ENCODE data around the gene IFIT2. TPM values are rescaled to one million over a fixed set of nuclear protein-coding genes. Genes with fewer than 3 reads are reported as not detected.
A peak's percentile ranks its signal among the peaks of the same experiment; 100 is the strongest.
"Not testable (repeated sequence)": the region's sequence is repeated elsewhere in the genome, so short reads cannot be mapped to it uniquely, and the experiment has no call there.

IFIT2 gene
- total RNA-seq, 1 experiment from 2014 or later = 31.6 TPM

DNA sequence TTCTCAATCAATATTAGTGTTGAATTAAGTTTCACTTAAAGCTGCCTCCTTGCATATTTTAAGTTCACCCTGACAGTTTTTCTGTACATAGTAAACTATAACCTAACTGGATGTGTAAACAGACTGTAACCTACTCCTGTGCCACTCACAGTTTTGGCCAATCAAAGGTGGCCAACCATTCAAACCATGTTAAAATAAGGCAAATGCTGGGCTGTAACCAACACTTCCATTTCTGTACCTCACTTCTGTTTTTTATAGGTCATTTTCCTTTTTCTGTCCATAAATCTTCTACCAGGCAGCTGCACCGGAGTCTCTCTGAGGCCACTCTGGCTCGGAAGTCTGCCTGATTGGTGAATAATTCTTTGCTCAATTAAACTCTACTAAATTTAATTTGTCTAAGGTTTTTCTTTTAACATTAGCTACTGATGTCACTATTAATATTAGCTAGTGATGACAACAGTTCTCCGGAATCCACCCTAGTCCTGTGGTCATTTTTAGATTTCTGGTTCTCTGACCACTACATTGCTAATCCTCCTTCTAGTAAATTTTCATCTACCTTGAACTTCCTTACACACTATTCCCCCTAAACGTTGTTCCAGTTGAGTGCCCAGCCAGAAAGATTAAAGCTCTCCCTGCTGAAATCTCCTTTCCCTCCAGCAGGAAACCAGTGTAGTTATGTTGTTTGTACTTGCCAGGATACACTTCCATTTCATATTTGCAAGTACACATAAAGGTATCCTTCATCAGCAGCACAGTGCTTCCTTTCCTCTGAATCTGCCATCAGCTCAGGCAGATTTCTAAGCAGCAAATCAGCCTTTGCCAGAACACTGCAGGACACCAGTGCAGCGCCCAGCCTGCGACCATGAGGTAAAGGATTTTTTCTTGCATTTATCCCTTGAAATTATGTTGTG is 18.6 kb upstream of the IFIT2 start:
- TF ChIP-seq POLR2AphosphoS5 (IDR thresholded peaks at IDR 0.05; ENCODE audit: low read depth, low read length) = no peak
- no peak for TF ChIP-seq SIN3A (IDR thresholded peaks at IDR 0.05; ENCODE audit: borderline replicate concordance, insufficient read depth, low read depth, low read length)
- TF ChIP-seq TCF7L2 (IDR thresholded peaks at IDR 0.05; ENCODE audit: low read depth, low read length) = no peak
- TF ChIP-seq, protein P1, sequence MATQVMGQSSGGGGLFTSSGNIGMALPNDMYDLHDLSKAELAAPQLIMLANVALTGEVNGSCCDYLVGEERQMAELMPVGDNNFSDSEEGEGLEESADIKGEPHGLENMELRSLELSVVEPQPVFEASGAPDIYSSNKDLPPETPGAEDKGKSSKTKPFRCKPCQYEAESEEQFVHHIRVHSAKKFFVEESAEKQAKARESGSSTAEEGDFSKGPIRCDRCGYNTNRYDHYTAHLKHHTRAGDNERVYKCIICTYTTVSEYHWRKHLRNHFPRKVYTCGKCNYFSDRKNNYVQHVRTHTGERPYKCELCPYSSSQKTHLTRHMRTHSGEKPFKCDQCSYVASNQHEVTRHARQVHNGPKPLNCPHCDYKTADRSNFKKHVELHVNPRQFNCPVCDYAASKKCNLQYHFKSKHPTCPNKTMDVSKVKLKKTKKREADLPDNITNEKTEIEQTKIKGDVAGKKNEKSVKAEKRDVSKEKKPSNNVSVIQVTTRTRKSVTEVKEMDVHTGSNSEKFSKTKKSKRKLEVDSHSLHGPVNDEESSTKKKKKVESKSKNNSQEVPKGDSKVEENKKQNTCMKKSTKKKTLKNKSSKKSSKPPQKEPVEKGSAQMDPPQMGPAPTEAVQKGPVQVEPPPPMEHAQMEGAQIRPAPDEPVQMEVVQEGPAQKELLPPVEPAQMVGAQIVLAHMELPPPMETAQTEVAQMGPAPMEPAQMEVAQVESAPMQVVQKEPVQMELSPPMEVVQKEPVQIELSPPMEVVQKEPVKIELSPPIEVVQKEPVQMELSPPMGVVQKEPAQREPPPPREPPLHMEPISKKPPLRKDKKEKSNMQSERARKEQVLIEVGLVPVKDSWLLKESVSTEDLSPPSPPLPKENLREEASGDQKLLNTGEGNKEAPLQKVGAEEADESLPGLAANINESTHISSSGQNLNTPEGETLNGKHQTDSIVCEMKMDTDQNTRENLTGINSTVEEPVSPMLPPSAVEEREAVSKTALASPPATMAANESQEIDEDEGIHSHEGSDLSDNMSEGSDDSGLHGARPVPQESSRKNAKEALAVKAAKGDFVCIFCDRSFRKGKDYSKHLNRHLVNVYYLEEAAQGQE (IDR thresholded peaks at IDR 0.05; ENCODE audit: insufficient read depth in 1 of 2, low read depth in 2 of 2, low read length in 1 of 2) = no peak
- TF ChIP-seq, protein P2, sequence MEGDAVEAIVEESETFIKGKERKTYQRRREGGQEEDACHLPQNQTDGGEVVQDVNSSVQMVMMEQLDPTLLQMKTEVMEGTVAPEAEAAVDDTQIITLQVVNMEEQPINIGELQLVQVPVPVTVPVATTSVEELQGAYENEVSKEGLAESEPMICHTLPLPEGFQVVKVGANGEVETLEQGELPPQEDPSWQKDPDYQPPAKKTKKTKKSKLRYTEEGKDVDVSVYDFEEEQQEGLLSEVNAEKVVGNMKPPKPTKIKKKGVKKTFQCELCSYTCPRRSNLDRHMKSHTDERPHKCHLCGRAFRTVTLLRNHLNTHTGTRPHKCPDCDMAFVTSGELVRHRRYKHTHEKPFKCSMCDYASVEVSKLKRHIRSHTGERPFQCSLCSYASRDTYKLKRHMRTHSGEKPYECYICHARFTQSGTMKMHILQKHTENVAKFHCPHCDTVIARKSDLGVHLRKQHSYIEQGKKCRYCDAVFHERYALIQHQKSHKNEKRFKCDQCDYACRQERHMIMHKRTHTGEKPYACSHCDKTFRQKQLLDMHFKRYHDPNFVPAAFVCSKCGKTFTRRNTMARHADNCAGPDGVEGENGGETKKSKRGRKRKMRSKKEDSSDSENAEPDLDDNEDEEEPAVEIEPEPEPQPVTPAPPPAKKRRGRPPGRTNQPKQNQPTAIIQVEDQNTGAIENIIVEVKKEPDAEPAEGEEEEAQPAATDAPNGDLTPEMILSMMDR (IDR thresholded peaks at IDR 0.05) = no peak
- CTCF ChIA-PET = interaction anchor here (0.5 kb wide), 1 partner anchor 249 kb away, joined by 3 read pairs; no protein-coding TSS in a partner anchor
- H3K4me3 ChIP-seq (ENCODE audit: low read depth in 2 of 2, low read length in 2 of 2) = peak overlapping the region; percentile 9 to 31
- BruUV-seq (replicated peaks) = no TSS peak
- H3K27ac ChIP-seq (ENCODE audit: low read length) = peak overlapping the region; percentile 98
- ATAC-seq (peak; percentile 57), DNase-seq (ENCODE audit: low read depth, low spot score) (no peak)
- H3K36me3 ChIP-seq (ENCODE audit: control insufficient read depth, insufficient read depth, low read length) = no peaks in the 10 kb centered on the region
- intact Hi-C loops (cut with micrococcal nuclease; ENCODE audit: unreplicated experiment) (no loop called here), in situ Hi-C loops (cut with HindIII; ENCODE audit: low pct_unique_long_range_greater_than_20kb, low sequenced_read_pairs) (no loop called here)
- POLR2A ChIA-PET = no interaction called here
- no peaks in the 10 kb centered on the region for H3K9me3 ChIP-seq (ENCODE audit: control insufficient read depth, insufficient read depth, low read depth, low read length)
- H3K4me1 ChIP-seq (ENCODE audit: control insufficient read depth, insufficient read depth, low read length) = peaks cover 48% of the 10 kb centered on the region
- no peaks in the 10 kb centered on the region for H3K27me3 ChIP-seq (ENCODE audit: control insufficient read depth, insufficient read depth, low read length)

DNA sequence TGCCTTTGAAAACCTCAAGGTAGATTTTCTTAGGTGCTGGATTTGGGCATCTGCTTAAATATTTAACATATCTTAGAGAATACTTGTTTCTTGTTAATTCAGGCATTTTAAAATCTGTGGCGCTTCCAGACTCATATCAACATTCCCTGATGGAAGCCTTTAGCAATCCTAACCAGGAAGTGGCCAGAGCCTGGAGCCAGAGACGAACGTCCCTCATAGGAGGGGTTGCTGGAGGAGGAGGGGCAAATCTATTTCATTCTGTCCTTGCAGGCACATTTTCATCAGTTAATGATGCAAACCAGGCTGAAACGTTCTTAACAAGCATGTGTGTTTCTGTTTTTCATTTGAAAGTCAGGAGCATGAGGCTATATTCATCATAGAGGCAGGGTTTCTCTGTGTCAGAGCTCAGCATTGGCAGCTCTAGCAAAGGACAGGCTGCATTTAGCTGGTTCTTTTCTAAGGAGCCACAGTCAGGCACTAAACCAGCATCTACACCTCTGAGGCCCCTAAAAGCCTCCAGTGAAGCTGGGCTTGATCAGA is 17.8 kb upstream of the IFIT2 start:
- H3K27me3 ChIP-seq (ENCODE audit: control insufficient read depth, insufficient read depth, low read length) = no peaks in the 10 kb centered on the region
- peak; percentile 90 for ATAC-seq

DNA sequence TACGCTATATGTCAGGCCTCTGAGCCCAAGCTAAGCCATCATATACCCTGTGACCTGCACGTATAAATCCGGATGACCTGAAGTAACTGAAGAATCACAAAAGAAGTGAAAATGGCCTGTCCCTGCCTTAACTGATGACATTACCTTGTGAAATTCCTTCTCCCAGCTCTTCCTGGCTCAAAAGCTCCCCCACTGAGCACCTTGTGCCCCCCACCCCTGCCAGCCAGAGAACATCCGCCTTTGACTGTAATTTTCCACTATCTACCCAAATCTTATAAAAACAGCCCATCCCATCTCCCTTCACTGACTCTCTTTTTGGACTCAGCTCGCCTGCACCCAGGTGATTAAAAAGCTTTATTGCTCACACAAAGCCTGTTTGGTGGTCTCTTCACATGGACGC is 17.1 kb upstream of the IFIT2 start:
- intact Hi-C loops (cut with micrococcal nuclease; ENCODE audit: unreplicated experiment); BruUV-seq (replicated peaks); DNase-seq (ENCODE audit: low read depth, low spot score); H3K27me3 ChIP-seq (ENCODE audit: control insufficient read depth, insufficient read depth, low read length); H3K36me3 ChIP-seq (ENCODE audit: control insufficient read depth, insufficient read depth, low read length); in situ Hi-C loops (cut with HindIII; ENCODE audit: low pct_unique_long_range_greater_than_20kb, low sequenced_read_pairs); POLR2A ChIA-PET; CTCF ChIA-PET; H3K9me3 ChIP-seq (ENCODE audit: control insufficient read depth, insufficient read depth, low read depth, low read length): not testable (repeated sequence)
- peak; percentile 3; the same call in 1 of the 2 replicates for ATAC-seq
- Histone ChIP-seq H3K4me1 (ENCODE audit: control insufficient read depth, insufficient read depth, low read length) (peaks cover 37% of the 10 kb centered on the region), H3K27ac (ENCODE audit: low read length) (peak overlapping the region; percentile 98), H3K4me3 (ENCODE audit: low read depth in 2 of 2, low read length in 2 of 2) (peak overlapping the region in 1 of 2 experiments; percentile 17; a peak in 2 of 4 replicates)

More for the DNA sequence above, 17.8 kb upstream of the IFIT2 start:
- CTCF ChIA-PET = interaction anchor here (0.5 kb wide), 1 partner anchor 249 kb away, joined by 3 read pairs; no protein-coding TSS in a partner anchor
- H3K4me1 ChIP-seq (ENCODE audit: control insufficient read depth, insufficient read depth, low read length) = peaks cover 43% of the 10 kb centered on the region
- no peaks in the 10 kb centered on the region for H3K9me3 ChIP-seq (ENCODE audit: control insufficient read depth, insufficient read depth, low read depth, low read length)
- intact Hi-C loops (cut with micrococcal nuclease; ENCODE audit: unreplicated experiment) (no loop called here), in situ Hi-C loops (cut with HindIII; ENCODE audit: low pct_unique_long_range_greater_than_20kb, low sequenced_read_pairs) (no loop called here)
- no TSS peak for BruUV-seq (replicated peaks)
- no peak for DNase-seq (ENCODE audit: low read depth, low spot score)
- peak overlapping the region; percentile 98 for H3K27ac ChIP-seq (ENCODE audit: low read length)
- no peaks in the 10 kb centered on the region for H3K36me3 ChIP-seq (ENCODE audit: control insufficient read depth, insufficient read depth, low read length)
- 0 out of 2 replicates have a peak, but pooled peaks have one; percentile 48 for TF ChIP-seq POLR2AphosphoS5 (IDR thresholded peaks at IDR 0.05; ENCODE audit: low read depth, low read length)
- TF ChIP-seq, protein P1 (IDR thresholded peaks at IDR 0.05; ENCODE audit: insufficient read depth in 1 of 2, low read depth in 2 of 2, low read length in 1 of 2) = no peak
- peak overlapping the region; percentile 9 to 31 for H3K4me3 ChIP-seq (ENCODE audit: low read depth in 2 of 2, low read length in 2 of 2)
- POLR2A ChIA-PET = no interaction called here

DNA sequence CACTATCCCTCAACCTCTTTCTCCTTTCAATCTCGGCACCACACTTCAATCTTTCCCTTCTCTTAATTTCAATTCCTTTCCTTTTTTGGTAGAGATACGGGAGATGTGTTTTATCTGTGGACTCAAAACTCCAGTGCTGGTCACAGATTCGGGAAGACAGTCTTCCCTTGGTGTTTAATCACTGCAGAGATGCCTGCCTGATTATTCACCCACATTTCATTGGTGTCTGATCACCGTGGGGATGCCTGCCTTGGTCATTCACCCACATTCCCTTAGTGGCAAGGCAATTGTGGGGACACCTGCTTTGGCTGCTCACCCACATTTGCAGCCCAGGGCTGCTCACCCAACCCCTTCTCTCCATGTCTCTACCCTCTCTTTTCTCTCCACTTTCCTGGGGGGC is 16.5 kb upstream of the IFIT2 start:
- POLR2A ChIA-PET; DNase-seq (ENCODE audit: low read depth, low spot score); intact Hi-C loops (cut with micrococcal nuclease; ENCODE audit: unreplicated experiment); H3K36me3 ChIP-seq (ENCODE audit: control insufficient read depth, insufficient read depth, low read length); in situ Hi-C loops (cut with HindIII; ENCODE audit: low pct_unique_long_range_greater_than_20kb, low sequenced_read_pairs); H3K27me3 ChIP-seq (ENCODE audit: control insufficient read depth, insufficient read depth, low read length); CTCF ChIA-PET; H3K9me3 ChIP-seq (ENCODE audit: control insufficient read depth, insufficient read depth, low read depth, low read length); ATAC-seq: not testable (repeated sequence)
- Histone ChIP-seq H3K27ac (ENCODE audit: low read length) (peak overlapping the region; percentile 98), H3K4me1 (ENCODE audit: control insufficient read depth, insufficient read depth, low read length) (peaks cover 35% of the 10 kb centered on the region), H3K4me3 (ENCODE audit: low read depth in 2 of 2, low read length in 2 of 2) (peak overlapping the region; percentile 7 to 23; a peak in 2 of 4 replicates)
- BruUV-seq (replicated peaks) = TSS peak; percentile 75
